Prostate gland (tissue), 2 donors: ENCODE results near the gene FAM131B.

ENCODE experiments used
- POLR2A ChIP-seq: fragments of 450-650 bp; IDR thresholded peaks from one replicate; pipeline ENCODE4 v1.6.1; 2016; ENCODE audit warnings: antibody characterized with exemption, mild to moderate bottlenecking
- TF ChIP-seq, protein P1 (sequence below), 4 experiments: fragments of 200-600 bp in 2 of 4; fragments of 450-650 bp in 2 of 4; sonication (generic) in 2 of 4; IDR thresholded peaks; 1 replicate in 3 of 4; 2 replicates in 1 of 4; pipeline ENCODE4 v1.5.1; 2016 to 2019; ENCODE audit warnings: antibody characterized with exemption in 4 of 4, mild to moderate bottlenecking in 2 of 4, moderate library complexity in 2 of 4

DNA sequence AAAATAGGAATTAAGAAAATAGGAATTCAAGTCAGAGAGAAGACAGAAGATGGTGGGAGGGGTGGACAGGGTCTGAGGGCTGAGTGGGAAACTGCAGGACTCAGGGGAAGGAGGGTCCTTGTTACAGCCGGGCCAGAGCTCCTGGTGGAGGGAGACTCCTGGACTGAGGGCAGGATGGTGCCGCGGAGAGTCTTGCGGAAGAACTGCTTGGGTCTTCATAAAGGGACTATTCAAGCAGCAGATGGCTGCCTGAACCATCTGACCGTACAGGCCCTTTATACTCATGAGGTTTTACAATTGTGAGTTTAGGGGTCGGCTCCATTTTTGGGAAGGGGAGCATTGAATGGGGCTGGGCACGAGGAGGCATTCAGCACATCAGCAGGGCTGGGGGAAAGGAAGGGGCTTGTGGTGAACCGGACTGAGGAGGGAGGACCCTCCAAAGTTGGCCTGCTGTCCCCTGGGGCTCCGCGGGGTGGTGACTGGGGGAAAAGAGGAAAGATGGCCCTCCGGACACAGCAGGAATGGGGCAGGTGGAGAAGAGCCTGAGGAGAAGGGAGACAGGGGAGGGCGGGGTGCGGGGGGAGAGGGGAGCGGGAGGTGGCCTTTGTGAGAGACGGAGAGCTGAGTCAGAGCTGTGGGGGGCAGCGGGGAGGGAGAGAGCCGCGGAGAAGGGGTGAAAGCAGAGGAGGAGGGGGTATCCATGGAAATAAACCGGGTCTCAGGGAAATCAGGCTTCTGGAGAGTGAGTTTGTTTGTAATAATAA, 1.5 kb downstream of the FAM131B start:
- TF ChIP-seq, protein P1, sequence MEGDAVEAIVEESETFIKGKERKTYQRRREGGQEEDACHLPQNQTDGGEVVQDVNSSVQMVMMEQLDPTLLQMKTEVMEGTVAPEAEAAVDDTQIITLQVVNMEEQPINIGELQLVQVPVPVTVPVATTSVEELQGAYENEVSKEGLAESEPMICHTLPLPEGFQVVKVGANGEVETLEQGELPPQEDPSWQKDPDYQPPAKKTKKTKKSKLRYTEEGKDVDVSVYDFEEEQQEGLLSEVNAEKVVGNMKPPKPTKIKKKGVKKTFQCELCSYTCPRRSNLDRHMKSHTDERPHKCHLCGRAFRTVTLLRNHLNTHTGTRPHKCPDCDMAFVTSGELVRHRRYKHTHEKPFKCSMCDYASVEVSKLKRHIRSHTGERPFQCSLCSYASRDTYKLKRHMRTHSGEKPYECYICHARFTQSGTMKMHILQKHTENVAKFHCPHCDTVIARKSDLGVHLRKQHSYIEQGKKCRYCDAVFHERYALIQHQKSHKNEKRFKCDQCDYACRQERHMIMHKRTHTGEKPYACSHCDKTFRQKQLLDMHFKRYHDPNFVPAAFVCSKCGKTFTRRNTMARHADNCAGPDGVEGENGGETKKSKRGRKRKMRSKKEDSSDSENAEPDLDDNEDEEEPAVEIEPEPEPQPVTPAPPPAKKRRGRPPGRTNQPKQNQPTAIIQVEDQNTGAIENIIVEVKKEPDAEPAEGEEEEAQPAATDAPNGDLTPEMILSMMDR (IDR thresholded peaks at IDR 0.05): no peak
- TF ChIP-seq POLR2A: no peak
